ENCODE data around the gene ABHD16B.

ABHD16B gene

GRCh38 chr20:63886921-63887320 is 25.6 kb downstream of the ABHD16B start:
- ATAC-seq, result no peak

GRCh38 chr20:63889241-63890200 is 28.2 kb downstream of the ABHD16B start:
- TF ChIP-seq CSDC2 (CRISPR knock-in tag; IDR thresholded peaks at IDR 0.05), result no peak
- no peak for TF ChIP-seq ZNF565 (CRISPR knock-in tag; conservative IDR thresholded peaks at IDR 0.05; ENCODE audit: low read depth)
- no peak for TF ChIP-seq CREB5 (CRISPR knock-in tag; IDR thresholded peaks at IDR 0.05; ENCODE audit: low read depth)
- TF ChIP-seq PPARA (CRISPR knock-in tag; IDR thresholded peaks at IDR 0.05; ENCODE audit: borderline replicate concordance), result no peak
- TF ChIP-seq ZNF70 (CRISPR knock-in tag; IDR thresholded peaks at IDR 0.05), result no peak
- TF ChIP-seq ZFP3 (CRISPR knock-in tag; IDR thresholded peaks at IDR 0.05), result no peak
- TF ChIP-seq TSHZ2 (CRISPR knock-in tag; IDR thresholded peaks at IDR 0.05), result no peak
- no peak for TF ChIP-seq ZFP30 (CRISPR knock-in tag; IDR thresholded peaks at IDR 0.05)
- no peak for TF ChIP-seq TOX (CRISPR knock-in tag; IDR thresholded peaks at IDR 0.05; ENCODE audit: borderline replicate concordance)
- TF ChIP-seq ARNTL (CRISPR knock-in tag; IDR thresholded peaks at IDR 0.05; ENCODE audit: borderline replicate concordance, low read depth), result no peak
- TF ChIP-seq PATZ1 (CRISPR knock-in tag; IDR thresholded peaks at IDR 0.05; ENCODE audit: borderline replicate concordance), result no peak
- no peak for TF ChIP-seq ESRRG (CRISPR knock-in tag; IDR thresholded peaks at IDR 0.05)
- no peak for TF ChIP-seq GLIS3 (CRISPR knock-in tag; IDR thresholded peaks at IDR 0.05)
- no peak for ATAC-seq

More at GRCh38 chr20:63886921-63887320, 25.6 kb downstream of the ABHD16B start:
- TF ChIP-seq CSRNP3 (CRISPR knock-in tag; IDR thresholded peaks at IDR 0.05) (no peak), CREB5 (CRISPR knock-in tag; IDR thresholded peaks at IDR 0.05; ENCODE audit: low read depth) (no peak), ZC3H10 (CRISPR knock-in tag; IDR thresholded peaks at IDR 0.05) (no peak), ZNF8 (CRISPR knock-in tag; IDR thresholded peaks at IDR 0.05) (no peak), TOX (CRISPR knock-in tag; IDR thresholded peaks at IDR 0.05; ENCODE audit: borderline replicate concordance) (no peak)

GRCh38 chr20:63890201-63890576 is 28.9 kb downstream of the ABHD16B start:
- TF ChIP-seq BACH2 (CRISPR knock-in tag; IDR thresholded peaks at IDR 0.05; ENCODE audit: borderline replicate concordance) (no peak), GLIS3 (CRISPR knock-in tag; IDR thresholded peaks at IDR 0.05) (no peak), PATZ1 (CRISPR knock-in tag; IDR thresholded peaks at IDR 0.05; ENCODE audit: borderline replicate concordance) (no peak), CSDC2 (CRISPR knock-in tag; IDR thresholded peaks at IDR 0.05) (no peak), PPARA (CRISPR knock-in tag; IDR thresholded peaks at IDR 0.05; ENCODE audit: borderline replicate concordance) (no peak), ZFP3 (CRISPR knock-in tag; IDR thresholded peaks at IDR 0.05) (no peak), ESRRG (CRISPR knock-in tag; IDR thresholded peaks at IDR 0.05) (no peak)

More at GRCh38 chr20:63890201-63890576, 28.9 kb downstream of the ABHD16B start:
- no peak for ATAC-seq

All from SK-N-SH treated with all-trans-retinoic acid at 6 μM for 48 hours (cell line).